Adrenal gland (tissue), 5 donors: ENCODE results near the gene OXNAD1.

ENCODE experiments used
- POLR2A ChIP-seq, 2 donors: fragments of 450-650 bp; IDR thresholded peaks; one replicate each; pipeline ENCODE4 v1.6.1; 2017; ENCODE audit warnings: antibody characterized with exemption in 2 of 2, mild to moderate bottlenecking in 2 of 2, moderate library complexity in 1 of 2
- TF ChIP-seq, protein P1 (sequence below), 6 experiments: fragments of 450-650 bp in 4 of 6; fragments of 200-600 bp in 2 of 6; sonication (generic) in 1 of 6; IDR thresholded peaks; 1 replicate in 5 of 6; 2 replicates in 1 of 6; pipeline versions ENCODE4 v1.5.1 to v1.8.0; 2016 to 2021; ENCODE audit warnings: antibody characterized with exemption in 6 of 6, mild to moderate bottlenecking in 2 of 6, moderate library complexity in 1 of 6
- donor health status: DM: no; HTN: no; CAD: no.

DNA sequence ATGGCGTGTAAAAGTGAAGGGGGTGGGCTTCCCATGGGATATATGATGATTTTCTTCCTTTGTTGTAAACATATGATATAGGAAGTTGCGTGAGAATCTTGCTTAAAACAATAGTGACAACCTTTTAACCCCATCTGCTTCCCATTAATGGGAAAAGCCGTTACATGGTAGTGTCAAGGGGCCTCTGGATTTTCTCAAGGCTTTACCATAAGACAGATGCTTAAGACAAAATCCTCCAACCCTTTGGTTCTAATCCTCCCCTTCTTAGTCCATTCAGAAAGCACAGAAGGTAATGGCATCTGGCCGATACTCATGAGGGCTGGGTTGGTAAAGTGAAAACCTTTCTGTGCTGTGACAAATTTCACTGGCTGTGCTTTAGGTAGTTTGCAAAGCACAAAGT, 25.2 kb upstream of the OXNAD1 start:
- TF ChIP-seq, protein P1, sequence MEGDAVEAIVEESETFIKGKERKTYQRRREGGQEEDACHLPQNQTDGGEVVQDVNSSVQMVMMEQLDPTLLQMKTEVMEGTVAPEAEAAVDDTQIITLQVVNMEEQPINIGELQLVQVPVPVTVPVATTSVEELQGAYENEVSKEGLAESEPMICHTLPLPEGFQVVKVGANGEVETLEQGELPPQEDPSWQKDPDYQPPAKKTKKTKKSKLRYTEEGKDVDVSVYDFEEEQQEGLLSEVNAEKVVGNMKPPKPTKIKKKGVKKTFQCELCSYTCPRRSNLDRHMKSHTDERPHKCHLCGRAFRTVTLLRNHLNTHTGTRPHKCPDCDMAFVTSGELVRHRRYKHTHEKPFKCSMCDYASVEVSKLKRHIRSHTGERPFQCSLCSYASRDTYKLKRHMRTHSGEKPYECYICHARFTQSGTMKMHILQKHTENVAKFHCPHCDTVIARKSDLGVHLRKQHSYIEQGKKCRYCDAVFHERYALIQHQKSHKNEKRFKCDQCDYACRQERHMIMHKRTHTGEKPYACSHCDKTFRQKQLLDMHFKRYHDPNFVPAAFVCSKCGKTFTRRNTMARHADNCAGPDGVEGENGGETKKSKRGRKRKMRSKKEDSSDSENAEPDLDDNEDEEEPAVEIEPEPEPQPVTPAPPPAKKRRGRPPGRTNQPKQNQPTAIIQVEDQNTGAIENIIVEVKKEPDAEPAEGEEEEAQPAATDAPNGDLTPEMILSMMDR (IDR thresholded peaks at IDR 0.05): no peak
- TF ChIP-seq POLR2A (IDR thresholded peaks at IDR 0.05): no peak
